ENCODE measurements around the gene BST1. TPM values are rescaled to one million over a fixed set of nuclear protein-coding genes. Genes with fewer than 3 reads are reported as not detected.
"Not testable (repeated sequence)": the region's sequence is repeated elsewhere in the genome, so short reads cannot be mapped to it uniquely, and the experiment has no call there.

The BST1 gene
- total RNA-seq, 1 donor from 2014 or later, result 4.5 TPM

- DNase-seq (ENCODE audit: low spot score in 2 of 2) (no peak), FAIRE-seq (no peak)
Measured at GRCh38 chr4:15740764-15741404, 38.0 kb downstream of the BST1 start.

GRCh38 chr4:15742083-15742582, 39.3 kb downstream of the BST1 start:
- FAIRE-seq (no peak), DNase-seq (ENCODE audit: low spot score in 2 of 2) (no peak)

- FAIRE-seq, result no peak
- no peak for DNase-seq (ENCODE audit: low spot score in 2 of 2)
Measured at GRCh38 chr4:15742637-15743036, 39.8 kb downstream of the BST1 start.

- FAIRE-seq, result no peak
Measured at GRCh38 chr4:15744016-15744545, 41.2 kb downstream of the BST1 start.

GRCh38 chr4:15746110-15746509, 43.2 kb downstream of the BST1 start:
- DNase-seq (ENCODE audit: low spot score in 2 of 2) (no peak), FAIRE-seq (no peak)

More at GRCh38 chr4:15744016-15744545, 41.2 kb downstream of the BST1 start:
- DNase-seq (ENCODE audit: low spot score in 2 of 2), result no peak

GRCh38 chr4:15749001-15749400, 46.1 kb downstream of the BST1 start:
- no peak for DNase-seq (ENCODE audit: low spot score in 2 of 2)
- FAIRE-seq, result no peak

GRCh38 chr4:15751153-15751552, 48.3 kb downstream of the BST1 start:
- no peak for FAIRE-seq

GRCh38 chr4:15753081-15753480, 50.2 kb downstream of the BST1 start:
- FAIRE-seq (no peak), DNase-seq (ENCODE audit: low spot score in 2 of 2) (no peak)

More at GRCh38 chr4:15751153-15751552, 48.3 kb downstream of the BST1 start:
- DNase-seq (ENCODE audit: low spot score in 2 of 2), result no peak

- DNase-seq (ENCODE audit: low spot score in 2 of 2) (no peak), FAIRE-seq (no peak)
Measured at GRCh38 chr4:15753786-15754185, 50.9 kb downstream of the BST1 start.

- DNase-seq (ENCODE audit: low spot score in 2 of 2) (no peak), FAIRE-seq (no peak)
Measured at GRCh38 chr4:15754323-15754722, 51.5 kb downstream of the BST1 start.

- DNase-seq (ENCODE audit: low spot score in 2 of 2), result no peak
- FAIRE-seq, result no peak
Measured at GRCh38 chr4:15755321-15756155, 52.7 kb downstream of the BST1 start.

- DNase-seq (ENCODE audit: low spot score in 2 of 2) (no peak), FAIRE-seq (no peak)
Measured at GRCh38 chr4:15756361-15756861, 53.5 kb downstream of the BST1 start.

GRCh38 chr4:15757054-15757453, 54.2 kb downstream of the BST1 start:
- DNase-seq (ENCODE audit: low spot score in 2 of 2) (no peak), FAIRE-seq (no peak)

- DNase-seq (ENCODE audit: low spot score in 2 of 2) (no peak), FAIRE-seq (no peak)
Measured at GRCh38 chr4:15758294-15758693, 55.4 kb downstream of the BST1 start.

- not testable (repeated sequence) for FAIRE-seq; DNase-seq (ENCODE audit: low spot score in 2 of 2)
Measured at GRCh38 chr4:15762460-15762859, 59.6 kb downstream of the BST1 start.

GRCh38 chr4:15765391-15765790, 62.5 kb downstream of the BST1 start:
- no peak for FAIRE-seq

GRCh38 chr4:15765910-15766697, 63.2 kb downstream of the BST1 start:
- FAIRE-seq (no peak), DNase-seq (ENCODE audit: low spot score in 2 of 2) (no peak)

More at GRCh38 chr4:15765391-15765790, 62.5 kb downstream of the BST1 start:
- DNase-seq (ENCODE audit: low spot score in 2 of 2), result no peak

- DNase-seq (ENCODE audit: low spot score in 2 of 2), result no peak
- FAIRE-seq, result no peak
Measured at GRCh38 chr4:15766821-15767220, 64.0 kb downstream of the BST1 start.

- no peak for DNase-seq (ENCODE audit: low spot score in 2 of 2)
- FAIRE-seq, result no peak
Measured at GRCh38 chr4:15769202-15769601, 66.3 kb downstream of the BST1 start.
